HG02973 (cell line): ENCODE data around the gene FAM110C.
"Not testable (repeated sequence)": the region's sequence is repeated elsewhere in the genome, so short reads cannot be mapped to it uniquely, and the experiment has no call there.

Source experiments
- ATAC-seq: cut with Tn5 transposase; IDR thresholded peaks from one replicate; pipeline ENCODE4 v1.9.1; 2021; ENCODE audit warnings: moderate library complexity; ENCODE audit not compliant: unreplicated experiment

Gene FAM110C

DNA sequence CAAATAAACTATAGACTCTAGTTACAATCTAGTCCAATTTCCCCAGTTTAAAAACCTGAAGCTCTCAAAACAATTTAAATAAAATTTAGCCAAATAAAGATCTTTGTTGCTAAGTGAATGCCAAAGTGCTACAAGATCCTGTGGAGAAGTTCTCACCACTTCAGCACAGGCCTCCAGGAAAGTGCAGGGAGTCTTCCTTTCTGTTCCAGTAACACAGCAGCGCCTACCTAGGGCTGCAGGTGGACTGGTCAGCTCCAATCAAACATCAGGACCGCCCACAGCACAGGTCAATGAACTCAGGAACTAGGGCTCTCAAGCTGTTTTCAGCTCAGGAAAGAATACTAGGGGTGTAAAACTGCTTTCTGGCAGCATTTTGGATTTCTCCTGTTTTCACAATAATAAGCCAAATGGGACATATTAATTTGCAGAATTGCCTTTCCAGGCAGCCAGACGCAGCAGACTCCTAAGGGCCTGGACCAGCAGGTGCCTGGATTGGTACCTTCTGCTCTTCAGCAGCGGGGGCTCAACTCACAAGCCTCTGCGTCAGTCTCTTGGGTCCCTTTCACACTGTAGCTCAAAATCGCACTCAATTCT is 1.5 kb downstream of the FAM110C start:
- no peak for ATAC-seq

- no peak for ATAC-seq
Measured at GRCh38 chr2:42788-43187, 3.5 kb downstream of the FAM110C start.

DNA sequence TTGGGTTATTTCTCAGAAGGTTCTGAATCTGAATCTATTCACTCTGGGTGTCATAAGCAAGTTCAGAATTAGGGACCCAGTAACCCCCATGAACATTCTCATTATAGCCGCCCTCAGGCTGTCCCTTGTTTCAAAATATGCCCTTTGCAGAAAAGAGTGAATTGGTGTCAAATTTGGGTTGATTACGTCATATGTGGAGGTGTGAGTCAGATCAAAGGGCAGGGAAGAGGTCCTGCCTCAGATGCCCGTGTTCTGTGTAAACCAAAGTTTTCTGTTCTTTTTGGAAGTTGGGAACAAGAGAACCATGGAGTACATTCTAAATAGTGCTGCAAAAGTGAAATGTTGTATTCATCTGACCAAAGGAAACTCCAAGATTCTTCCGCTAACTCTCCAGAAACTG is 5.8 kb downstream of the FAM110C start:
- no peak for ATAC-seq

GRCh38 chr2:38155-38554 is 8.2 kb downstream of the FAM110C start:
- no peak for ATAC-seq

DNA sequence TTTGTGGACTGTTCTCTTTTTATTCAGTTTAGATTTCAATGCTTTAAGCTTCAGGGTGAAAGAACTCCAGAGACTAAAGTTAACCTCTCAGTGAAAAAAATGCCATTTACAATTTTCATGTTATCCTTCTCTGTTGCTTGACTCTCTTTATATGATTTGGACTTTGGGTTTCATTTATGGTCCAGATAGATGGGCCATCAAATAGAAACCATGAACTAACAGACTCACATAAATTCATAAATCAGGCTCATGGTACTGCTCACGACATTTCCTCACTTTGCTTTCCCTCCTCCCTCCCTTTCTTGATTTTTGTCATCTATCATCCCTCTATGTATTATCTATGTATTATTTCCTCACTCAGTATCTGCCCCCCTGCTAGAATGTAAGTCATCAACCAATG is 10.0 kb downstream of the FAM110C start:
- no peak for ATAC-seq

GRCh38 chr2:35852-36251 is 10.5 kb downstream of the FAM110C start:
- no peak for ATAC-seq

DNA sequence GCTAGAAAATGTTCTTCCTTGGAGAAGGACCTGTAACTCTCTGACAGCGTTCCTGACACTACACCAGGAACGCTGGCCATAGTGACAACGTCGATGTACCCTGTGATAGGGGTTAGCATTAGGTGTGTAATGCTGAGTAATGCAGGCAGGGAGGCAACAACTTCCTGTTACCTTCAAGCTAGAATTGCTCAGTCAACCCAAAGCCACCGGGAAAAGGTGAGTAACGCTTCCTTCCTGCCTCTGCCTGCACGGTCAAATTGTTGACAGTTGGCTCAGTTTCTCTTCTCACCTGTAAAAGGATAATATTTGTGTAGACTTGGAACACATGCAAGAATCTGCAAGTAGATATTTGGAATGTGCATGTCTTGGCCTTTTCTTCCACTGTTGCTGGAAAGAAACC is 12.7 kb downstream of the FAM110C start:
- no peak for ATAC-seq

DNA sequence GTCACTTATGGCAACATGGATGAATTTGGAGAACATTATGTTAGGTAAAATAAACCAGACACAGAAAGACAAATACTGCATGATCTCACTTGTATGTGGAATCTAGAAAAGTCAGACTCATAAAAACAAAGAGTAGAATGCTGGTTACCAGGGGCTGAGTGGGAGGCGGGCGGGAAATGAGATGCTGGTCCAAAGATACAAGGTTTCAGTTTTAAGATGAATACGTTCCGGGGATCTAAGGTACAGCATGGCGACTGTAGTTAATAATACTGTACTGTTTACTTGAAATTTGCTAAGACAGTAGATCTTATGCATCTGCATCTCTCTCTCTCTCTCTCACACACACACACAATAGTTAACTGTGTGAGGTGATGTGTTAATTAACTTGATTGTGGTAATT is 14.2 kb downstream of the FAM110C start:
- no peak for ATAC-seq

GRCh38 chr2:29253-29652 is 17.1 kb downstream of the FAM110C start:
- ATAC-seq = no peak

DNA sequence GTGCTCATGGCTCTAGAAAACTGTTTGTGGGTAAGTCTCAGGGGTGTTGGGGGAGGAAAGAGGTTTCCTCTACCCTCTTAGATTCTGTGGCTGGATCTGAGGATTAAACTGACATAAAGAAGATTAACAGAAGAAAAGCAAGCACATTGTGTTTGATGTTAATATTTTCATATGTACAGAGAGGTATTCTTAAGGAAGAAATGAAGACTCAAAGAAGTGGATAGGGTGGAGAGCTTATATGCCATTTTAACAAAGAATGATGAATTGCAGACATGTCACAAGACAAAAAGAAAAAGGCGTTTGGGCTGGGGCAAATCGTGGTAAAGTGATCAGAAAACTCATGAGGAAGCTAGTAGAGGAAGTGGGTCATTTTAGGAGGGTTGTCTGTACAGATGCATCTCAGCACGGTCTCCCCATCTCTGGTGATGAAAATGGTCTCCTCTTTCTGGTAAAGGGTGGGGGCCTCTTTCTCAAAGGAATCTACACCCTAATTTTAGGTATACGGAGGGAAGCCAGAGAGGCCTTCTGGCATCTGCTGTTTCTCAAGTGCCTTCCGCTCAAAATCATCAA is 17.8 kb downstream of the FAM110C start:
- no peak for ATAC-seq

DNA sequence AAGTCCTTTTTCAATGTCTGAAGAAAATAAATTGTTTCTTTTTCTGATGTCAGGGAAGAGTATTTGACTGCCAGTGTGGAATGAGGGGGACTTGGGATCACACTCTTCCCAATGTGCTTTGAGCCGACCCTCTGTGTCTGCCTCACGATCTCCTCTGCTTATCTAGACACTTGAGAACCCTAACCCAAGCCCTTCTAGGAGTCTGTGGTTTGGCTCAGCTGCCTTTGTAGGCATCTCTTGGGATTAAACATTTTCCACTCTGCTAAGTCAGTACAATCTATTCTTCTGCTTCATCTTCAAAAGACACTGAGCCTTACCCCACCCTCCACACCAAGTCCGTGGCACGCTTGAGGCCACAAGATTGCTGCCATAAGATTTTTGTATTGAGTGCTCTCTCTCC is 19.4 kb downstream of the FAM110C start:
- ATAC-seq = no peak

- ATAC-seq = no peak
Measured at GRCh38 chr2:25543-25942, 20.8 kb downstream of the FAM110C start.

DNA sequence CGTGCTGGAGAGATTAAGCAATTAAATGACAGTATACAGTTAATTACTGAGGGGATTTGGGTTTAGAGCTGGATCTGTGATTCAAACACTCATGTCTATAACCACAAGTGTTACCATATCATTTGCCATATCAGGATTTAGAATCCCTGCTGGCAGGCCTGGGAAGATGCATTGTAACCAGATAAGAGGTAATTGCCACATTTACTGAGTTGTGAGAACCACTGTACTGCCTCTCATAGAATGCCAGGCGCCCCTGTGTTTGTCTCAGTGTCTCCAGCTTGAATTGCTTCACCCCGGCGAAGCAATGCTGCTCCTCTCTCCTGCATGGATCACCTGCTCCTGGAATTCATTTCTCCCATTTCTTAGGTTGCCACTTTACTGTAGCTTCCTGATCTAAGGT is 21.7 kb downstream of the FAM110C start:
- ATAC-seq = not testable (repeated sequence)

DNA sequence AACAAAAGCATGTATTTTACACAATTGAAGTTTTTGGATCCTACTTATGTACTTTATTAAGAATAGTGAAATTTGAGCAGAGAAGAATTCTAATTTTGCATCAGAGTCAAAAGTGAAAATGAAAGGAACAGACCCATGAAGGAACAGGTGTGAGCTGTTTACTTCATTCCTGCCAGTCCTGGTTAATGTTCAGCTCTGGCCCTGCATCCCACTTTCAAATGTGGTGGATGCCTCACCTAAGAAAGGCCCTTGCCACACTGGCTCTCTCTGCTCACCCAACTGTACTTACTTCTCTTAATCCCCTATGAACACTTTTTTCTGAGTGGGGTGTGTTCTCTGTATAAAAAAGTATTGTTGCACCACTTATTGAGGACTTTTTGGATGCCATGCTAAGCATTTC is 22.2 kb downstream of the FAM110C start:
- peak; percentile 91 for ATAC-seq

GRCh38 chr2:23283-23682 is 23.0 kb downstream of the FAM110C start:
- no peak for ATAC-seq

DNA sequence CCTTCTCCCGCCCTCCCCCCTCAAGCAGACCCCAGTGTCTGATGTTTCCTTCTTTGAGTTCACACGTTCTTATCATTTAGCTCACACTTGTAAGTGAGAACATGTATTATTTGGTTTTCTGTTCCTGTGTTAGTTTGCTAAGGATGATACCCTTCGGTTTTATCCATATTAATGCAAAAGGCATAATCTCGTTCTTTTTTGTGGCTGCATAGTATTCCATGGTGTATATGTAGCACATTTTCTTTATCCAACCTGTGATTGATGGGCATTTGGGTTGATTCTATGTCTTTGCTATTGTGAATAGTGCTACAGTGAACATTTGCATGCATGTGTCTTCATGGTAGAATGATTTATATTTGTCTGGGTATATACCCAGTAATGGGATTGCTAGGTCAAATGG is 24.1 kb downstream of the FAM110C start:
- ATAC-seq = not testable (repeated sequence)

DNA sequence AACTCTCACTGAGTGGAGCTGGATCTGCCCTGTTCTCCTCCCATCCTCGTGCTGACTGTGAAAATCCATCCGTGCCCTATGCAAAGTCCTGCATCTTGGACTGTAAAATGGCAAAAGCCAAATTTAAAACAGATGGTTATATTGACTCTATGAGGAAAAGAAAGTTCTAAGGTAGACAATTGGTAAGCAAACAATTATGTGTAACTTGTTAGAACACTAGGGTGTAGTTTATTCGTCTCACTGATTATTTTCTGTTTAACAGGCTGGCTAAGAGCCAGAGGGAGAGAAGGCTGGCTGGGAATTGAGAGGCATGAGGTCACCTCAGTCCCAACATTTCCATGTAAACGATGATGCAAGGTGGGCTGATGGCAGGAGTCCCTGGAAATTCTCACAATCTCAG is 26.0 kb downstream of the FAM110C start:
- not testable (repeated sequence) for ATAC-seq

DNA sequence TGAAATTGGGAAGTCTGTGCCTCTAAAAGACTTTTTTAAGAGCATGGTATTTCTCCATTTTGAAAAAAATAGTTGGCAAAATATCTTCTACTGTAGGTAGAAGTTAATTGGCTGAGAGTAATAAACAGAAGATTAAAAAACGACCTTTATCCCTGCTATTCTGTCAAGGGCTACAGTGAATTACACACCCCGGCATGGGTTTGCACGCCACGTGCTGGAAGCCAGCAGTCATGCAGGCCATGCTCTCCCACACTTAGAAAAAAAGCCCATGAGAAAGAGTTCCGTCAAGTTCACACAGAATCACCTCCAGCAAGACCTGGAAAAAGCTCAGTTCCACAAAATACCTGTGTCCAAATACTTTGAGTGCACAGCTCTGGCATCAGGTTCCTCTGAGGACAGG is 26.8 kb downstream of the FAM110C start:
- ATAC-seq = no peak

GRCh38 chr2:18402-19271 is 27.7 kb downstream of the FAM110C start:
- ATAC-seq = no peak

DNA sequence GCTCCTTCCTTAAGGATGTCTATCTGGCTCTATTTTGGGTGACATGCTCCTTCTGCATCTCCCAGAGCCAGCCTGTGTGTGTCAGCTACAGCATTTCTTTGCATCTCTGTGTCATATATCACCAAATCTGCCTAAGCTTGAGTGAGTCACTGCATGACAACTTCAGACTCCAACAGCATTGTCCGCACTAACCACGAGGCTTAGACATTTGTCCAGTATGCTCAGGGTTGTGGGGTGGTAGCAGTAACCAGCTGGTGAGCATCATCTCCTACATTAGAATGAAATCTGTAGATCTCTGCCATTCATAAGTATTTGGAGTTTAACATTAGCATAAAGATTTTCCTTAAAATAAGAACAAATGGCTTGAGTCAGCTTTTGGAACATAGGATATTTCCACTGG is 30.4 kb downstream of the FAM110C start:
- not testable (repeated sequence) for ATAC-seq

DNA sequence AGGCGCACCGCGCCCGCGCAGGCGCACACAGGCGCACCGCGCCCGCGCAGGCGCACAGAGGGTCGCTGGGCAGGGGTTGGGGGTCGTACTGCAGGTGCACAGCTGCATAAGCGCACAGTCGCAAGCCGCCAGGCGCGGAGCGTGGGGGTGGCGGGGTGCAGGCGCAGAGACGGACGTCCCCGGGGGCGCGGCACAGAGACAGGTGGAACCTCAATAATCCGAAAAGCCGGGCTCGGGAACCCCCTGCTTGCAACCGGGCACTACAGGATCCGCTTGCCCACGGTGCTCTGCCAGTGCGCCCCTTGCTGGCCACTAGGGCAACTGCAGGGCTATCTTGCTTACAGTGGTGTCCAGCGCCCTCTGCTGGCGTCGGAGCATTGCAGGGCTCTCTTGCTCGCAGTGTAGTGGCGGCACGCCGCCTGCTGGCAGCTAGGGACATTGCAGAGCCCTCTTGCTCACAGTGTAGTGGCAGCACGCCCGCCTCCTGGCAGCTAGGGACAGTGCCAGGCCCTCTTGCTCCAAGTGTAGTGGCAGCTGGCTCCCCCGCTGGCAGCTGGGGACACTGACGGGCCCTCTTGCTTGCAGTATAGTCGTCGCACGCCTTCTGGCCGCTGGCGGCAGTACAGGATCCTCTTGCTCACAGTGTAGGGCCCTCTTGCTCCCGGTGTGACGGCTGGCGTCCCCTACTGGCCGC is 34.9 kb downstream of the FAM110C start:
- no peak for ATAC-seq
